GM10248 (cell line): ENCODE measurements around the gene CRIP1.

Experiments used
- CTCF ChIA-PET: fragments of 300-600 bp; sonication (Branson Sonifier 250); formaldehyde crosslinking; extraction: SDS; loops from one replicate; lab custom pipeline; 2021; ENCODE audit warnings: antibody characterized with exemption; lab: Yijun Ruan, JAX
- POLR2A ChIA-PET: fragments of 350-650 bp; sonication (Branson Sonifier 250); formaldehyde crosslinking; extraction: SDS; loops from one replicate; lab custom pipeline; 2020; ENCODE audit warnings: antibody characterized with exemption; lab: Yijun Ruan, JAX
- DNase-seq: peaks from one replicate; pipeline ENCODE4 v3.0.0; 2012; ENCODE audit errors: extremely low spot score
- CTCF ChIP-seq: IDR thresholded peaks from 2 replicates; pipeline ENCODE4 v1.5.1; 2012; ENCODE audit warnings: mild to moderate bottlenecking, low read depth; ENCODE audit errors: extremely low read depth, missing control alignments, control extremely low read depth

The CRIP1 gene

GRCh38 chr14:105531088-105531893, 44.6 kb downstream of the CRIP1 start:
- ChIA-PET CTCF (interaction anchor here (0.8 to 9.4 kb wide), 8 partner anchors 19 to 886 kb away, joined by 3 to 58 read pairs (median 4); no protein-coding TSS in a partner anchor), POLR2A (no interaction called here)

GRCh38 chr14:105531894-105532623, 45.4 kb downstream of the CRIP1 start:
- peak; percentile 29 for DNase-seq
- ChIA-PET CTCF (interaction anchor here (0.7 to 9.4 kb wide), 18 partner anchors 8 to 904 kb away, joined by 3 to 58 read pairs (median 4); no protein-coding TSS in a partner anchor), POLR2A (no interaction called here)
- TF ChIP-seq CTCF: no peak

More at GRCh38 chr14:105531088-105531893, 44.6 kb downstream of the CRIP1 start:
- DNase-seq: no peak
- TF ChIP-seq CTCF: no peak

GRCh38 chr14:105532735-105533141, 46.1 kb downstream of the CRIP1 start:
- POLR2A ChIA-PET: no interaction called here
- peak; percentile 76 for TF ChIP-seq CTCF
- DNase-seq: peak; percentile 79
- CTCF ChIA-PET: interaction anchor here (0.7 to 9.4 kb wide), 22 partner anchors 9 to 903 kb away, joined by 3 to 58 read pairs (median 3); no protein-coding TSS in a partner anchor

- ChIA-PET CTCF (interaction anchor here (0.7 to 9.4 kb wide), 13 partner anchors 9 to 888 kb away, joined by 3 to 58 read pairs (median 5); no protein-coding TSS in a partner anchor), POLR2A (no interaction called here)
- TF ChIP-seq CTCF: no peak
- DNase-seq: no peak
Measured at GRCh38 chr14:105533391-105533790, 46.7 kb downstream of the CRIP1 start.

GRCh38 chr14:105533811-105534498, 47.3 kb downstream of the CRIP1 start:
- ChIA-PET POLR2A (no interaction called here), CTCF (interaction anchor here (1.6 to 9.4 kb wide), 6 partner anchors 9 to 884 kb away, joined by 5 to 58 read pairs (median 8); no protein-coding TSS in a partner anchor)
- DNase-seq: no peak
- no peak for TF ChIP-seq CTCF

GRCh38 chr14:105534586-105534985, 47.9 kb downstream of the CRIP1 start:
- POLR2A ChIA-PET: no interaction called here
- TF ChIP-seq CTCF: no peak
- DNase-seq: no peak
- CTCF ChIA-PET: interaction anchor here (9.4 kb wide), 1 partner anchor 883 kb away, joined by 58 read pairs; no protein-coding TSS in a partner anchor
